K562 (cell line): ENCODE data around the gene TUBA8. TPM values are rescaled to one million over a fixed set of nuclear protein-coding genes. Genes with fewer than 3 reads are reported as not detected.
"Not testable (repeated sequence)": the region's sequence is repeated elsewhere in the genome, so short reads cannot be mapped to it uniquely, and the experiment has no call there.

ENCODE experiments used
- ATAC-seq: fragments of 200-7000 bp; cut with Tn5 transposase; 3 replicates; pipeline ENCODE4 v1.9.1; 2020; ENCODE audit warnings: moderate library complexity
- BruUV-seq: library from RNA; stranded (reverse); fragments of 400-500 nt; replicated peaks from 2 replicates; lab custom pipeline; 2021; lab: Mats Ljungman, UMichigan
- CTCF ChIA-PET: fragments of 300-600 bp; formaldehyde crosslinking; extraction: SDS; loops from one replicate; lab custom pipeline; 2021; ENCODE audit warnings: low intra/inter-chr PET ratio; lab: Yijun Ruan, JAX
- POLR2A ChIA-PET: fragments of 300-600, 350-650 bp; sonication (Branson Sonifier 250); formaldehyde crosslinking; extraction: SDS; loops from one replicate; lab custom pipeline; 2021; ENCODE audit warnings: antibody characterized with exemption, inconsistent platforms; lab: Yijun Ruan, JAX
- DNase-seq, 4 experiments: peaks; one replicate each; pipeline versions ENCODE4 v3.0.0 to v3.0.0-alpha.2; 2011 to 2018; ENCODE audit warnings: low spot score in 3 of 4, mixed read lengths in 3 of 4; ENCODE audit errors: extremely low read depth in 1 of 4
- FAIRE-seq: peaks from 2 replicates; lab custom pipeline; 2011; peaks lifted over from hg19 to GRCh38; lab: Jason Lieb, UNC
- H2AFZ ChIP-seq: 2 replicates; pipeline ENCODE4 v1.6.0; 2011; ENCODE audit warnings: low read depth, low read length, control low read depth, inconsistent platforms
- H3K27ac ChIP-seq: fragments of 200-600 bp; 3 replicates; pipeline ENCODE4 v1.8.0; 2011; ENCODE audit warnings: low read depth, mild to moderate bottlenecking, control low read depth, inconsistent platforms, low read length, moderate library complexity, mixed read lengths; ENCODE audit errors: extremely low read depth
- H3K27me3 ChIP-seq, 2 experiments: fragments of 300-600 bp in 1 of 2; 2 replicates in 1 of 2; 3 replicates in 1 of 2; pipeline versions ENCODE4 v1.6.0 to v1.8.0; 2011; ENCODE audit warnings: inconsistent platforms in 2 of 2, low read length in 2 of 2, mild to moderate bottlenecking in 1 of 2, mixed read lengths in 1 of 2, moderate library complexity in 1 of 2; ENCODE audit not compliant: control insufficient read depth in 2 of 2, insufficient read depth in 2 of 2
- H3K36me3 ChIP-seq: fragments of 300-600 bp; 3 replicates; pipeline ENCODE4 v1.8.0; 2011; ENCODE audit warnings: mild to moderate bottlenecking, low read length, inconsistent platforms; ENCODE audit not compliant: control insufficient read depth, insufficient read depth
- H3K4me1 ChIP-seq, 2 experiments: fragments of 200-600 bp in 1 of 2; replicated peaks in 1 of 2; 2 replicates in 1 of 2; 3 replicates in 1 of 2; pipeline versions ENCODE4 v1.5.1 to v1.8.0; 2011; ENCODE audit warnings: inconsistent platforms in 2 of 2, low read length in 2 of 2, mild to moderate bottlenecking in 1 of 2, mixed read lengths in 1 of 2, moderate library complexity in 1 of 2; ENCODE audit not compliant: control insufficient read depth in 2 of 2, insufficient read depth in 2 of 2
- H3K4me2 ChIP-seq: 2 replicates; pipeline ENCODE4 v1.6.1; 2011; ENCODE audit warnings: low read length, control low read depth, inconsistent platforms, mixed read lengths; ENCODE audit not compliant: insufficient read depth
- H3K4me3 ChIP-seq: fragments of 200-600 bp; sonication (generic), shearing (Covaris generic); 2 replicates; pipeline ENCODE4 v1.5.1; 2016; ENCODE audit warnings: control low read depth, inconsistent platforms
- H3K79me2 ChIP-seq: fragments of 200-600 bp; 3 replicates; pipeline ENCODE4 v1.8.0; 2011; ENCODE audit warnings: low read length, inconsistent platforms; ENCODE audit not compliant: control insufficient read depth, insufficient read depth
- H3K9ac ChIP-seq, 2 experiments: 2 replicates each; pipeline versions ENCODE4 v1.6.0 to v1.6.1; 2011; ENCODE audit warnings: low read depth in 2 of 2, low read length in 2 of 2, control low read depth in 1 of 2, inconsistent platforms in 1 of 2, mild to moderate bottlenecking in 1 of 2, mixed read lengths in 1 of 2; ENCODE audit not compliant: insufficient read depth in 1 of 2
- H3K9me1 ChIP-seq: one replicate; pipeline ENCODE4 v1.6.0; 2011; ENCODE audit warnings: inconsistent platforms, mild to moderate bottlenecking, low read length, moderate library complexity; ENCODE audit not compliant: control insufficient read depth, insufficient read depth
- H3K9me3 ChIP-seq: replicated peaks from 2 replicates; pipeline ENCODE4 v1.5.1; 2011; ENCODE audit warnings: low read depth, low read length, inconsistent platforms; ENCODE audit not compliant: control insufficient read depth, insufficient read depth
- H4K20me1 ChIP-seq: replicated peaks from 2 replicates; pipeline ENCODE4 v1.6.1; 2011; ENCODE audit warnings: low read length, inconsistent platforms, mixed read lengths; ENCODE audit not compliant: control insufficient read depth, insufficient read depth
- ARHGAP35 ChIP-seq: fragments of 450-650 bp; IDR thresholded peaks from 2 replicates; pipeline ENCODE4 v1.6.1; 2018; ENCODE audit not compliant: partially characterized antibody
- THAP12 ChIP-seq: fragments of 250-450 bp; sonication (Bioruptor Pico); IDR thresholded peaks from 2 replicates; pipeline ENCODE4 v1.9.0; 2021; ENCODE audit warnings: mild to moderate bottlenecking, inconsistent platforms
- ZBTB9 ChIP-seq: fragments of 450-650 bp; formaldehyde crosslinking; IDR thresholded peaks from 2 replicates; pipeline ENCODE4 v1.4.0; 2020; ENCODE audit warnings: mild to moderate bottlenecking, moderate library complexity
- ZNF121 ChIP-seq: sonication (generic); formaldehyde crosslinking; conservative IDR thresholded peaks from 2 replicates; pipeline ENCODE4 v1.8.0; 2022; ENCODE audit warnings: missing genetic modification reagents
- WGBS: fragments of 100-300 bp; shearing (Covaris generic); methylation state at CpG from one replicate; pipeline ENCODE4 v1.1.6; 2016; ENCODE audit warnings: low coverage, mixed read lengths; ENCODE audit not compliant: insufficient coverage; ENCODE audit errors: missing lambda C conversion rate; 5-methylcytosine and 5-hydroxymethylcytosine counted together
- in situ Hi-C: fragments of 300-500 bp; cut with MboI; formaldehyde crosslinking; loops from 4 replicates; pipeline ENCODE4 v1.15.0; 2018; ENCODE audit warnings: inconsistent platforms, mixed read lengths
- intact Hi-C: fragments of 100-400 bp; cut with micrococcal nuclease; formaldehyde crosslinking; loops from 2 replicates; pipeline ENCODE4 v1.14.2; 2022
- polyA plus RNA-seq, 8 experiments: library from polyadenylated mRNA; depleted of rRNA in 4 of 8; stranded (reverse) in 5 of 8; unstranded in 3 of 8; fragments of >200 nt; fragmentation: Nextera tagmentation in 2 of 8; fragmentation: Illumina TruSeq in 1 of 8; extraction: Ambion mirVana in 2 of 8; extraction: Trizol in 1 of 8; gene quantifications; 2 replicates each; pipeline versions ENCODE4 v1.2.1 to v1.2.3, GENCODE V29; 2011 to 2014; ENCODE audit warnings: inconsistent platforms in 1 of 8, missing spikeins in 1 of 8
- total RNA-seq, 7 experiments: library from RNA; depleted of rRNA in 6 of 7; stranded (reverse); fragments of >200 nt in 6 of 7; fragmentation: Illumina TruSeq in 2 of 7; extraction: Trizol in 2 of 7; gene quantifications; 2 replicates each; pipeline versions ENCODE4 v1.2.1 to v1.2.3, GENCODE V29; 2011 to 2021; ENCODE audit warnings: low replicate concordance in 1 of 7

The TUBA8 gene
- total and polyA plus RNA-seq, 9 of the 15 experiments (the other 6 are each of a cell fraction or from before 2014, with no cell fraction given) = 0.07 to 1.1 (median 0.65) TPM

- TF ChIP-seq THAP12 (CRISPR knock-in tag) = no peak
- TF ChIP-seq ARHGAP35 = no peak
- TF ChIP-seq ZBTB9 (CRISPR knock-in tag) = no peak
Measured at GRCh38 chr22:18073467-18073866, 37.1 kb upstream of the TUBA8 start (continued).

- H3K9me3 ChIP-seq, FAIRE-seq, H3K4me2 ChIP-seq, ATAC-seq, H4K20me1 ChIP-seq, H3K27ac ChIP-seq, BruUV-seq, H2AFZ ChIP-seq, H3K4me3 ChIP-seq, intact Hi-C loops, DNase-seq, H3K9me1 ChIP-seq, H3K36me3 ChIP-seq, H3K9ac ChIP-seq: not testable (repeated sequence)
- peaks cover 9 to 14% of the 10 kb centered on the region in 2 experiments; a peak in 4 of 5 replicates for H3K4me1 ChIP-seq
- H3K27me3 ChIP-seq = peaks cover 4 to 16% of the 10 kb centered on the region in 2 experiments; a peak in 2 of 5 replicates
- peak; percentile 81 for TF ChIP-seq ZNF121 (CRISPR knock-in tag)
- ChIA-PET CTCF (interaction anchor here (0.6 to 4.6 kb wide), 3 partner anchors 12 to 323 kb away, joined by 3 to 82 read pairs (median 4); no protein-coding TSS in a partner anchor), POLR2A (interaction anchor here (0.6 to 2.7 kb wide), 3 partner anchors 9 to 243 kb away, joined by 3 to 16 read pairs (median 4); no protein-coding TSS in a partner anchor)
- in situ Hi-C loops = loop anchor here (5.0 to 10.0 kb wide), 2 partner anchors 242 to 519 kb away; no protein-coding TSS in a partner anchor
- 2% methylated on average over 4 of the region's 4 CpGs for WGBS
- peaks cover 17% of the 10 kb centered on the region for H3K79me2 ChIP-seq
Measured at GRCh38 chr22:18073927-18074326, 36.7 kb upstream of the TUBA8 start.
